PC-3 (cell line): ENCODE data around the gene CENPC. TPM values are rescaled to one million over a fixed set of nuclear protein-coding genes. Genes with fewer than 3 reads are reported as not detected.
"Not testable (repeated sequence)": the region's sequence is repeated elsewhere in the genome, so short reads cannot be mapped to it uniquely, and the experiment has no call there.

Source experiments
- ATAC-seq: fragments of 200-7000 bp; cut with Tn5 transposase; 2 replicates; pipeline ENCODE4 v1.9.1; 2020; ENCODE audit warnings: mild to moderate bottlenecking, moderate library complexity
- BruUV-seq: library from RNA; stranded (reverse); fragments of 400-500 nt; replicated peaks from 2 replicates; lab custom pipeline; 2021; lab: Mats Ljungman, UMichigan
- CTCF ChIA-PET: fragments of 300-600 bp; sonication (Branson Sonifier 250); formaldehyde crosslinking; loops from one replicate; lab custom pipeline; 2022; ENCODE audit warnings: antibody characterized with exemption; lab: Charles Lee
- POLR2A ChIA-PET: fragments of 300-600 bp; sonication (Branson Sonifier 250); formaldehyde crosslinking; loops from one replicate; lab custom pipeline; 2022; ENCODE audit warnings: antibody characterized with exemption; ENCODE audit not compliant: unreplicated experiment; lab: Charles Lee
- DNase-seq: peaks from one replicate; pipeline ENCODE4 v3.0.0-alpha.2; 2015
- H2AFZ ChIP-seq: fragments of 300-600 bp; sonication (generic); 2 replicates; pipeline ENCODE4 v1.6.0; 2016; ENCODE audit warnings: antibody characterized with exemption, low read length
- H3F3A ChIP-seq: fragments of 300-600 bp; sonication (generic); one replicate; pipeline ENCODE4 v1.6.0; 2017; ENCODE audit warnings: antibody characterized with exemption, low read length, control low read depth, mild to moderate bottlenecking; ENCODE audit not compliant: unreplicated experiment
- H3K27ac ChIP-seq: fragments of 300-600 bp; sonication (generic); 2 replicates; pipeline ENCODE4 v1.5.1; 2016; ENCODE audit warnings: mild to moderate bottlenecking, low read length
- H3K27me3 ChIP-seq: fragments of 300-600 bp; sonication (generic); 2 replicates; pipeline ENCODE4 v1.6.1; 2016; ENCODE audit warnings: low read length, mixed read lengths
- H3K36me3 ChIP-seq: fragments of 300-600 bp; sonication (generic); 2 replicates; pipeline ENCODE4 v1.6.1; 2016; ENCODE audit warnings: low read depth, mixed run types, low read length, mixed read lengths
- H3K4me1 ChIP-seq: fragments of 300-600 bp; sonication (generic); 2 replicates; pipeline ENCODE4 v1.5.1; 2016; ENCODE audit warnings: low read length; ENCODE audit not compliant: insufficient read depth
- H3K4me2 ChIP-seq: fragments of 300-600 bp; sonication (generic); 2 replicates; pipeline ENCODE4 v1.6.0; 2016; ENCODE audit warnings: low read length
- H3K4me3 ChIP-seq: fragments of 300-600 bp; sonication (generic); 2 replicates; pipeline ENCODE4 v1.5.1; 2016; ENCODE audit warnings: mild to moderate bottlenecking, low read length, mixed read lengths
- H3K79me2 ChIP-seq: fragments of 300-600 bp; sonication (generic); 2 replicates; pipeline ENCODE4 v1.6.1; 2017; ENCODE audit warnings: low read length, mixed read lengths
- H3K9ac ChIP-seq: fragments of 300-600 bp; sonication (generic); 2 replicates; pipeline ENCODE4 v1.6.0; 2016; ENCODE audit warnings: mild to moderate bottlenecking, low read length
- H3K9me2 ChIP-seq: fragments of 300-600 bp; sonication (generic); replicated peaks from 2 replicates; pipeline ENCODE4 v1.6.1; 2016; ENCODE audit warnings: mixed run types, low read length, mixed read lengths
- H3K9me3 ChIP-seq: fragments of 300-600 bp; sonication (generic); 2 replicates; pipeline ENCODE4 v1.6.1; 2016; ENCODE audit warnings: low read length, mixed read lengths
- H4K20me1 ChIP-seq: fragments of 300-600 bp; sonication (generic); 2 replicates; pipeline ENCODE4 v1.6.1; 2016; ENCODE audit warnings: low read length, mixed read lengths
- CTCF ChIP-seq: fragments of 300-600 bp; sonication (generic); conservative IDR thresholded peaks from 2 replicates; pipeline ENCODE4 v1.5.1; 2017; ENCODE audit warnings: antibody characterized with exemption, low read depth, mild to moderate bottlenecking, low read length
- EZH2 ChIP-seq: fragments of 300-600 bp; sonication (generic); IDR thresholded peaks from one replicate; pipeline ENCODE4 v1.6.1; 2017; ENCODE audit warnings: antibody characterized with exemption, mild to moderate bottlenecking, low read length; ENCODE audit not compliant: unreplicated experiment
- EZH2phosphoT487 ChIP-seq: fragments of 300-600 bp; sonication (generic); IDR thresholded peaks from 2 replicates; pipeline ENCODE4 v1.6.1; 2018; ENCODE audit warnings: mild to moderate bottlenecking, antibody characterized with exemption, low read length, borderline replicate concordance
- intact Hi-C: fragments of 100-400 bp; cut with micrococcal nuclease; formaldehyde crosslinking; loops from 2 replicates; pipeline ENCODE4 v1.9.0; 2023
- total RNA-seq: library from RNA; depleted of rRNA; stranded (reverse); fragments of >200 nt; gene quantifications from 2 replicates; pipeline ENCODE4 v1.2.3, GENCODE V29; 2014

CENPC gene
- total RNA-seq, 1 experiment from 2014 or later: 10.6 TPM

GRCh38 chr4:67535280-67535840 lies 9.9 kb downstream of the CENPC start:
- intact Hi-C loops: no loop called here
- H4K20me1 ChIP-seq: no peaks in the 10 kb centered on the region
- BruUV-seq: no TSS peak
- no peaks in the 10 kb centered on the region for H3K9me3 ChIP-seq
- no peak overlapping the region for H3K9ac ChIP-seq
- TF ChIP-seq CTCF (no peak), EZH2 (no peak), EZH2phosphoT487 (no peak)
- H2AFZ ChIP-seq: no peak overlapping the region
- H3K36me3 ChIP-seq: peaks cover 44% of the 10 kb centered on the region
- DNase-seq: no peak
- no peaks in the 10 kb centered on the region for H3F3A ChIP-seq
- no peak overlapping the region for H3K4me3 ChIP-seq
- ChIA-PET POLR2A (no interaction called here), CTCF (no interaction called here)
- no peaks in the 10 kb centered on the region for H3K9me2 ChIP-seq
- ATAC-seq: no peak
- no peak overlapping the region for H3K4me2 ChIP-seq
- H3K27me3 ChIP-seq: no peaks in the 10 kb centered on the region
- H3K27ac ChIP-seq: no peak overlapping the region
- H3K4me1 ChIP-seq: no peaks in the 10 kb centered on the region
- no peaks in the 10 kb centered on the region for H3K79me2 ChIP-seq

GRCh38 chr4:67533112-67533511 lies 12.2 kb downstream of the CENPC start:
- DNase-seq (no peak), ATAC-seq (no peak)
- intact Hi-C loops: no loop called here
- H3K27ac ChIP-seq: no peak overlapping the region
- ChIA-PET POLR2A (no interaction called here), CTCF (no interaction called here)
- no peak overlapping the region for H2AFZ ChIP-seq
- no peaks in the 10 kb centered on the region for H3K9me3 ChIP-seq
- no peak overlapping the region for H3K9ac ChIP-seq
- no peak overlapping the region for H3K4me2 ChIP-seq
- no peaks in the 10 kb centered on the region for H3K9me2 ChIP-seq
- no TSS peak for BruUV-seq
- H3K79me2 ChIP-seq: no peaks in the 10 kb centered on the region
- no peaks in the 10 kb centered on the region for H4K20me1 ChIP-seq
- no peaks in the 10 kb centered on the region for H3F3A ChIP-seq
- H3K27me3 ChIP-seq: no peaks in the 10 kb centered on the region
- TF ChIP-seq CTCF: no peak
- H3K4me1 ChIP-seq: no peaks in the 10 kb centered on the region
- H3K4me3 ChIP-seq: no peak overlapping the region
- H3K36me3 ChIP-seq: peaks cover 35% of the 10 kb centered on the region

- intact Hi-C loops, H3K4me3 ChIP-seq, H3F3A ChIP-seq, H3K9me2 ChIP-seq, H3K4me1 ChIP-seq, H3K79me2 ChIP-seq, CTCF ChIA-PET, BruUV-seq, H2AFZ ChIP-seq, H3K27ac ChIP-seq, H4K20me1 ChIP-seq, H3K9me3 ChIP-seq, H3K27me3 ChIP-seq, ATAC-seq, H3K9ac ChIP-seq, H3K4me2 ChIP-seq, POLR2A ChIA-PET: not testable (repeated sequence)
- peak; percentile 16 for DNase-seq
- H3K36me3 ChIP-seq: peaks cover 35% of the 10 kb centered on the region
Measured at GRCh38 chr4:67532397-67532796, 12.9 kb downstream of the CENPC start.
